ENCODE results near the gene IL10RB.

GRCh38 chr21:33314111-33314510 lies 47.9 kb downstream of the IL10RB start:
- TF ChIP-seq, protein P1, sequence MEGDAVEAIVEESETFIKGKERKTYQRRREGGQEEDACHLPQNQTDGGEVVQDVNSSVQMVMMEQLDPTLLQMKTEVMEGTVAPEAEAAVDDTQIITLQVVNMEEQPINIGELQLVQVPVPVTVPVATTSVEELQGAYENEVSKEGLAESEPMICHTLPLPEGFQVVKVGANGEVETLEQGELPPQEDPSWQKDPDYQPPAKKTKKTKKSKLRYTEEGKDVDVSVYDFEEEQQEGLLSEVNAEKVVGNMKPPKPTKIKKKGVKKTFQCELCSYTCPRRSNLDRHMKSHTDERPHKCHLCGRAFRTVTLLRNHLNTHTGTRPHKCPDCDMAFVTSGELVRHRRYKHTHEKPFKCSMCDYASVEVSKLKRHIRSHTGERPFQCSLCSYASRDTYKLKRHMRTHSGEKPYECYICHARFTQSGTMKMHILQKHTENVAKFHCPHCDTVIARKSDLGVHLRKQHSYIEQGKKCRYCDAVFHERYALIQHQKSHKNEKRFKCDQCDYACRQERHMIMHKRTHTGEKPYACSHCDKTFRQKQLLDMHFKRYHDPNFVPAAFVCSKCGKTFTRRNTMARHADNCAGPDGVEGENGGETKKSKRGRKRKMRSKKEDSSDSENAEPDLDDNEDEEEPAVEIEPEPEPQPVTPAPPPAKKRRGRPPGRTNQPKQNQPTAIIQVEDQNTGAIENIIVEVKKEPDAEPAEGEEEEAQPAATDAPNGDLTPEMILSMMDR (IDR thresholded peaks at IDR 0.05; ENCODE audit: control extremely low read depth in 1 of 3, insufficient read depth in 1 of 3, low read depth in 1 of 3, low read length in 3 of 3) = no peak
- no peak for TF ChIP-seq POLR2A (IDR thresholded peaks at IDR 0.05; ENCODE audit: control extremely low read depth in 1 of 2, low read depth in 2 of 2, low read length in 2 of 2)
- no peak for TF ChIP-seq JUN (IDR thresholded peaks at IDR 0.05; ENCODE audit: low read depth, low read length)
- no peak for TF ChIP-seq POLR2AphosphoS5 (IDR thresholded peaks at IDR 0.05; ENCODE audit: low read depth, low read length)
- TF ChIP-seq SIN3A (conservative IDR thresholded peaks at IDR 0.05 in 1 of 2, IDR thresholded peaks at IDR 0.05 in 1 of 2; ENCODE audit: low read depth in 1 of 2, low read length in 2 of 2) = no peak
- TF ChIP-seq TBP (IDR thresholded peaks at IDR 0.05; ENCODE audit: low read depth, low read length) = no peak
- no peak for TF ChIP-seq EZH2 (IDR thresholded peaks at IDR 0.05; ENCODE audit: low read depth, low read length, severe bottlenecking)
- no peak for TF ChIP-seq EP300 (IDR thresholded peaks at IDR 0.05; ENCODE audit: borderline replicate concordance in 1 of 2, low read depth in 2 of 2, low read length in 2 of 2)
- no peak for TF ChIP-seq MAX (IDR thresholded peaks at IDR 0.05)

Measured in H1 (cell line).